ENCODE data around the gene HECA. TPM values are rescaled to one million over a fixed set of nuclear protein-coding genes. Genes with fewer than 3 reads are reported as not detected.

Gene HECA
- total RNA-seq, 1 experiment from 2014 or later, result 10.7 TPM

DNA sequence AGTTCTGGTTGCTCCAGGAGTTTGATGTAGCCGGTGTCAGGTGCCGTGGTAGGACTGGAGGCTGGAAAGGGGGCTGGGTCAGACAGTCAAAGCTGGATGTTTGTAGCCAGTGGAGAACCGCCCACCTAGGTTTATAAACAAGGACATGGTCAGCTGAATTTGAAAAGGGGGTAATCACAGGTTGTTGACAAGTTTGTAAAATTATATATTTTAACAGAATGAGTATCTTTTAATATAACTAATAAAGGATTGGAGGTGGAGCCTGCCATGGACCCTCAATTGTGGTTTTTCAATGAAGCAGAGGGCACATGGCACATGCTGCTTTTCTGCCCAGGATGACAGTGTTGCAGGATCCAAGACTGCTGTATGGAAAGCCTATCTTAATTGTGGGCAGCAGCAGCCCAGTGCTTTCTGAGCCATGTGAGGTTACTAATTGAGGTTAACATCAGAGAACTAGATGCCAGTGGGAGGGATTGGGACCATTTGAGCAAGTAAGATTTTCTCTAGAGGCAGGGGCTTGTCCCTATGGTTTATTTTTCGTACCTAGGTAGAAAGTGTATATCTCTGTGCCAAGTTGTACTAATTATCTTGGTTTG lies 9.7 kb downstream of the HECA start:
- Histone ChIP-seq H3K9me3 (ENCODE audit: control insufficient read depth in 1 of 2, insufficient read depth in 1 of 2, low read depth in 1 of 2, low read length in 2 of 2) (no peaks in the 10 kb centered on the region), H3K9ac (ENCODE audit: low read length) (no peak overlapping the region), H3K4me2 (ENCODE audit: low read length) (no peak overlapping the region), H3K79me2 (ENCODE audit: insufficient read depth, low read length) (no peaks in the 10 kb centered on the region), H3K36me3 (ENCODE audit: control insufficient read depth in 1 of 2, insufficient read depth in 2 of 2, low read length in 2 of 2) (no peaks in the 10 kb centered on the region), H3K9me2 (ENCODE audit: insufficient read depth) (no peaks in the 10 kb centered on the region), H2AFZ (ENCODE audit: low read depth, low read length, poor library complexity, severe bottlenecking) (no peak overlapping the region), H4K20me1 (ENCODE audit: insufficient read depth) (no peaks in the 10 kb centered on the region), H3K27ac (ENCODE audit: low read depth, low read length) (no peak overlapping the region), H3K27me3 (ENCODE audit: insufficient read depth, low read length) (no peaks in the 10 kb centered on the region), H3K4me3 (replicated peaks in 1 of 2; ENCODE audit: low read depth in 1 of 2, low read length in 2 of 2) (no peak overlapping the region), H3K4me1 (ENCODE audit: control insufficient read depth in 1 of 2, insufficient read depth in 2 of 2, low read length in 2 of 2) (no peaks in the 10 kb centered on the region)
- BruUV-seq (replicated peaks), result no TSS peak
- TF ChIP-seq, protein P1, sequence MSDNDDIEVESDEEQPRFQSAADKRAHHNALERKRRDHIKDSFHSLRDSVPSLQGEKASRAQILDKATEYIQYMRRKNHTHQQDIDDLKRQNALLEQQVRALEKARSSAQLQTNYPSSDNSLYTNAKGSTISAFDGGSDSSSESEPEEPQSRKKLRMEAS (IDR thresholded peaks at IDR 0.05), result no peak
- no peak for TF ChIP-seq SRF (IDR thresholded peaks at IDR 0.05; ENCODE audit: low read depth)
- no peak for TF ChIP-seq RAD21 (IDR thresholded peaks at IDR 0.05; ENCODE audit: low read depth)
- no peak for TF ChIP-seq YY1 (IDR thresholded peaks at IDR 0.05; ENCODE audit: extremely low read depth, insufficient replicate concordance, low read depth, low read length)
- TF ChIP-seq, protein P2, sequence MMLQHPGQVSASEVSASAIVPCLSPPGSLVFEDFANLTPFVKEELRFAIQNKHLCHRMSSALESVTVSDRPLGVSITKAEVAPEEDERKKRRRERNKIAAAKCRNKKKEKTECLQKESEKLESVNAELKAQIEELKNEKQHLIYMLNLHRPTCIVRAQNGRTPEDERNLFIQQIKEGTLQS (IDR thresholded peaks at IDR 0.05), result no peak
- TF ChIP-seq EZH2phosphoT487 (IDR thresholded peaks at IDR 0.05; ENCODE audit: borderline replicate concordance), result no peak
- TF ChIP-seq CEBPB (IDR thresholded peaks at IDR 0.05; ENCODE audit: low read depth), result no peak
- no peak for TF ChIP-seq JUND (IDR thresholded peaks at IDR 0.05)
- no peak for TF ChIP-seq ELF1 (IDR thresholded peaks at IDR 0.05; ENCODE audit: borderline replicate concordance, low read depth)
- TF ChIP-seq FOSL1 (IDR thresholded peaks at IDR 0.05; ENCODE audit: low read depth), result no peak
- TF ChIP-seq, protein P3, sequence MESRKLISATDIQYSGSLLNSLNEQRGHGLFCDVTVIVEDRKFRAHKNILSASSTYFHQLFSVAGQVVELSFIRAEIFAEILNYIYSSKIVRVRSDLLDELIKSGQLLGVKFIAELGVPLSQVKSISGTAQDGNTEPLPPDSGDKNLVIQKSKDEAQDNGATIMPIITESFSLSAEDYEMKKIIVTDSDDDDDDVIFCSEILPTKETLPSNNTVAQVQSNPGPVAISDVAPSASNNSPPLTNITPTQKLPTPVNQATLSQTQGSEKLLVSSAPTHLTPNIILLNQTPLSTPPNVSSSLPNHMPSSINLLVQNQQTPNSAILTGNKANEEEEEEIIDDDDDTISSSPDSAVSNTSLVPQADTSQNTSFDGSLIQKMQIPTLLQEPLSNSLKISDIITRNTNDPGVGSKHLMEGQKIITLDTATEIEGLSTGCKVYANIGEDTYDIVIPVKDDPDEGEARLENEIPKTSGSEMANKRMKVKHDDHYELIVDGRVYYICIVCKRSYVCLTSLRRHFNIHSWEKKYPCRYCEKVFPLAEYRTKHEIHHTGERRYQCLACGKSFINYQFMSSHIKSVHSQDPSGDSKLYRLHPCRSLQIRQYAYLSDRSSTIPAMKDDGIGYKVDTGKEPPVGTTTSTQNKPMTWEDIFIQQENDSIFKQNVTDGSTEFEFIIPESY (IDR thresholded peaks at IDR 0.05; ENCODE audit: extremely low read depth, insufficient replicate concordance, low read length), result no peak
- TF ChIP-seq POLR2AphosphoS5 (IDR thresholded peaks at IDR 0.05; ENCODE audit: low read depth, low read length), result no peak
- no peak for TF ChIP-seq SIN3A (IDR thresholded peaks at IDR 0.05; ENCODE audit: low read depth)
- TF ChIP-seq SP1 (IDR thresholded peaks at IDR 0.05; ENCODE audit: low read depth), result no peak
- TF ChIP-seq ZFX (IDR thresholded peaks at IDR 0.05), result no peak
- DNase-seq (ENCODE audit: low read depth, low spot score) (no peak), ATAC-seq (no peak)
- intact Hi-C loops (cut with micrococcal nuclease), result no loop called here
- CTCF ChIA-PET, result no interaction called here
- RAD21 ChIA-PET (ENCODE audit: low non-redundant PET in 1 of 2, low total read pairs in 2 of 2, uncharacterized antibody in 2 of 2, unreplicated experiment in 2 of 2), result no interaction called here
- POLR2A ChIA-PET, result no interaction called here

All from HCT116 (cell line).